Measurements from ENCODE around the gene IGSF23. TPM values are rescaled to one million over a fixed set of nuclear protein-coding genes. Genes with fewer than 3 reads are reported as not detected.

IGSF23 gene
- polyA plus RNA-seq, 4 donors = 5.8 to 54.3 (median 17.3) TPM

DNA sequence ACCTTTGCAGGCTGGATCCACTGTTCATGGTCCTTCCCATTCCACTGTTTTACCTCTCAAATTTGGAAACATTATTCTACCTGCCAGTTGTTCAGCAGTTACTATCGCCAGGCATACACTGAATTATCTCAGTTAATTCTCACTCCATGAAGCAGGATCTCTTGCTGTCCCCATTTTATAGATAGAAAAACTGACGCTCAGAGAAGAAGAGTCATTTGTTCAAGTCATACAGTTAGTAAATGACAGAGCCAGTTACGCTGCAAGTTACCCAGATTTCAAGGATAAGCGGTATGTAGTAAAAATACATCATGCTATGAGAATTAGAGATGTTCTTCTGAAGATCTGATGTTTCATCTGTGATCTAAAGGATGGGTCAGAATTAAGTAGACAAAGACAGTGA, 40.2 kb upstream of the IGSF23 start:
- no peaks in the 10 kb centered on the region for H3K36me3 ChIP-seq (ENCODE audit: control insufficient read depth in 3 of 3, insufficient read depth in 2 of 3, low read depth in 1 of 3, low read length in 3 of 3)
- no peak overlapping the region for H3K27ac ChIP-seq (ENCODE audit: low read depth in 1 of 3, low read length in 2 of 3)
- DNase-seq (no peak), FAIRE-seq (no peak)
- no peak overlapping the region for H3K4me3 ChIP-seq (ENCODE audit: low read depth in 1 of 3, low read length in 3 of 3)
- peaks cover 0 to 29% (median 0%) of the 10 kb centered on the region in 3 donors for H3K4me1 ChIP-seq (ENCODE audit: control insufficient read depth in 3 of 3, insufficient read depth in 2 of 3, low read depth in 1 of 3, low read length in 2 of 3)
- WGBS, 3 donors = 87 to 91% (median 87%) methylated on average over 4 of the region's 4 CpGs
- no peaks in the 10 kb centered on the region for H3K27me3 ChIP-seq (ENCODE audit: control insufficient read depth in 3 of 3, insufficient read depth in 3 of 3, low read length in 3 of 3)
- no peaks in the 10 kb centered on the region for H3K9me3 ChIP-seq (ENCODE audit: control insufficient read depth in 2 of 2, insufficient read depth in 1 of 2, low read depth in 1 of 2, low read length in 1 of 2)

DNA sequence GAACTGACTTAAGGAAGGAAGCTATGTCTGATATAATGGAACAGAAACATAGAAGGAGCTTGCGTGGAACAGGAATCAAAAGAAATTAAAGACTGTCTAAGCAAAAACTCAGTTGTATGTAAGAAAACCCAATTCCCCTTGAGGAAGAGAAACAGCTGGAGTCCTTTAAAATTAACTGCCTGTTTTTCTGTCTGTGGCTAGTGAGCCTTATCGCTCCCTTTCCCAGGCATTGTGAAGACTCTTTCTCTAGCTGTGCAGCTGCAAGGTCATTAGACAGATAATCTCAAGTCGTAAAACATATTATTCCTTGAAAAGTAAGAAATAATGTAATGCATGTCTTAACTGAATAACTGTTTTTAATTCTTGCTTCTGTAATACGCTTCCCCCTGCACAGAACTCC, 39.7 kb upstream of the IGSF23 start:
- Histone ChIP-seq H3K27me3 (ENCODE audit: control insufficient read depth in 3 of 3, insufficient read depth in 3 of 3, low read length in 3 of 3) (no peaks in the 10 kb centered on the region), H3K4me3 (ENCODE audit: low read depth in 1 of 3, low read length in 3 of 3) (no peak overlapping the region), H3K9me3 (ENCODE audit: control insufficient read depth in 2 of 2, insufficient read depth in 1 of 2, low read depth in 1 of 2, low read length in 1 of 2) (no peaks in the 10 kb centered on the region), H3K27ac (ENCODE audit: low read depth in 1 of 3, low read length in 2 of 3) (no peak overlapping the region), H3K36me3 (ENCODE audit: control insufficient read depth in 3 of 3, insufficient read depth in 2 of 3, low read depth in 1 of 3, low read length in 3 of 3) (no peaks in the 10 kb centered on the region), H3K4me1 (ENCODE audit: control insufficient read depth in 3 of 3, insufficient read depth in 2 of 3, low read depth in 1 of 3, low read length in 2 of 3) (peaks cover 0 to 29% (median 0%) of the 10 kb centered on the region in 3 donors)
- no peak for DNase-seq
- FAIRE-seq = no peak
- 33 to 50% (median 44%) methylated on average over 4 of the region's 4 CpGs for WGBS, 3 donors

DNA sequence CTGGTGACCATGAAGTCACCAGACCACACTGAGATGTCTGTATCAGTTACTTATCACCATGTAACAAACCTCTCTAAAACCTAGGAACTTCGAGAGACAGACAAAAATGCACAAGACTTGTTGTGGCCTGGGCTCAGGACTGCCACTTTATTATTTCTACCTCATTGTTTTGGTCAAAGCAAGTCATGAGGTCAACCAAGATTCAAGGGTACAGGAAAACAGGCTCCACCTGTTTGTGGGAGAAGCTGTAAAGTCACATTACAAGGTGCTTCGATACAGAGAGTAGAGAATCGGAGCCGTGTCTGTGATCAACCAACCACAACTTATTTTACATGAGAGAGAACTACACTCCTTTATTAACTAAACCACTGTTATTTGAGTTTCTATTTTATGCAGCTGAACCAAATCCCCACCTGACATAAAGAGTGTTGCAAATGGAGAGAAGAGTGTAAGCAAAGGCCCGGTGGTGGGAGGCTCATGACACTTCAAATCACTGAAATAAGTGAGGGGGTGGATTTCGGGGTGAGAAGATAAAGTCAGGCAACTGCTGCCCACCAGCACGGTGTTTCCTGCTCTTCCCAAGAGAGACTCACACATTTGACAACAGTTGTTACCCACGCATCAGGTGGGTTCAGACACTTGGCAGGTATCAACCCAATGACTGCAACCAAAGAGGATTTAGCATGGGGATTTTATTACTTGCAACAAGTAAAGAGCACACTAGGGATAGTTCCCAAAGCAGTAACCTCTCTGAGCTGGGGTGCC, 39.0 kb upstream of the IGSF23 start:
- peaks cover 0 to 29% (median 0%) of the 10 kb centered on the region in 3 donors for H3K4me1 ChIP-seq (ENCODE audit: control insufficient read depth in 3 of 3, insufficient read depth in 2 of 3, low read depth in 1 of 3, low read length in 2 of 3)
- DNase-seq = no peak
- FAIRE-seq = no peak

DNA sequence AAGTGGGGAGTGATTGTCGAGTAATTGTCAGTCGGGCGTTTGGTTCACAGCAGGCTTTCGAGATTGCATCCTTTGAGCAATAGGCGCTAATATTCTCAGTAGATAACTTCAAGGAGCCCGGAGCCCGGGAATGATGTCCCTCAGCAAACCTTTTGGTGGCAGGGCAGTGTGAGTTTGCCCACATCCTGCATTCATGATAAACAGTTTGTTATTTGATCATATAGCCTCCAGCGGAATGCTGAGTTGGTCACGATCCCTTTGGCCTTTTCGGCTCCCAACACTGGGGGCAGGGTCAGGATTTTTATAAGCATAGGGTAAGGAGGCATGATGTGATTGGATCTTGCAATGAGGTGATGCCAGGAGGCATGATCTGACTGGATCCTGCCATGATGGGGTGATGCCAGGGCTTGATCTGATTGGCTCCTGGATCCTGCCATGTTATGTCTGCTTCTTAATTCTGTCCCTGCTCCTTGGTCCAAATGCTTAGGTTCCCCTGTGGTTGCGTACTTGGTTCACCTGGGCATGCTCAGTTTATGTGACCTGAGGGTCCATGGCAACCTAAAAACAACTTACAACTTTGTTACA, 38.2 kb upstream of the IGSF23 start:
- no peaks in the 10 kb centered on the region for H3K36me3 ChIP-seq (ENCODE audit: control insufficient read depth in 3 of 3, insufficient read depth in 2 of 3, low read depth in 1 of 3, low read length in 3 of 3)
- H3K27ac ChIP-seq (ENCODE audit: low read depth in 1 of 3, low read length in 2 of 3) = no peak overlapping the region
- no peaks in the 10 kb centered on the region for H3K27me3 ChIP-seq (ENCODE audit: control insufficient read depth in 3 of 3, insufficient read depth in 3 of 3, low read length in 3 of 3)
- FAIRE-seq (no peak), DNase-seq (no peak)
- WGBS, 3 donors = 89 to 90% (median 90%) methylated on average over 11 of the region's 11 CpGs
- H3K4me1 ChIP-seq (ENCODE audit: control insufficient read depth in 3 of 3, insufficient read depth in 2 of 3, low read depth in 1 of 3, low read length in 2 of 3) = peaks cover 0 to 30% (median 2%) of the 10 kb centered on the region in 3 donors
- H3K4me3 ChIP-seq (ENCODE audit: low read depth in 1 of 3, low read length in 3 of 3) = no peak overlapping the region
- H3K9me3 ChIP-seq (ENCODE audit: control insufficient read depth in 2 of 2, insufficient read depth in 1 of 2, low read depth in 1 of 2, low read length in 1 of 2) = no peaks in the 10 kb centered on the region

More for the DNA sequence above, 39.0 kb upstream of the IGSF23 start:
- no peaks in the 10 kb centered on the region for H3K27me3 ChIP-seq (ENCODE audit: control insufficient read depth in 3 of 3, insufficient read depth in 3 of 3, low read length in 3 of 3)
- H3K27ac ChIP-seq (ENCODE audit: low read depth in 1 of 3, low read length in 2 of 3) = no peak overlapping the region
- no peak overlapping the region for H3K4me3 ChIP-seq (ENCODE audit: low read depth in 1 of 3, low read length in 3 of 3)
- H3K36me3 ChIP-seq (ENCODE audit: control insufficient read depth in 3 of 3, insufficient read depth in 2 of 3, low read depth in 1 of 3, low read length in 3 of 3) = no peaks in the 10 kb centered on the region
- no peaks in the 10 kb centered on the region for H3K9me3 ChIP-seq (ENCODE audit: control insufficient read depth in 2 of 2, insufficient read depth in 1 of 2, low read depth in 1 of 2, low read length in 1 of 2)
- WGBS, 3 donors = 68 to 69% (median 68%) methylated on average over 8 of the region's 8 CpGs

DNA sequence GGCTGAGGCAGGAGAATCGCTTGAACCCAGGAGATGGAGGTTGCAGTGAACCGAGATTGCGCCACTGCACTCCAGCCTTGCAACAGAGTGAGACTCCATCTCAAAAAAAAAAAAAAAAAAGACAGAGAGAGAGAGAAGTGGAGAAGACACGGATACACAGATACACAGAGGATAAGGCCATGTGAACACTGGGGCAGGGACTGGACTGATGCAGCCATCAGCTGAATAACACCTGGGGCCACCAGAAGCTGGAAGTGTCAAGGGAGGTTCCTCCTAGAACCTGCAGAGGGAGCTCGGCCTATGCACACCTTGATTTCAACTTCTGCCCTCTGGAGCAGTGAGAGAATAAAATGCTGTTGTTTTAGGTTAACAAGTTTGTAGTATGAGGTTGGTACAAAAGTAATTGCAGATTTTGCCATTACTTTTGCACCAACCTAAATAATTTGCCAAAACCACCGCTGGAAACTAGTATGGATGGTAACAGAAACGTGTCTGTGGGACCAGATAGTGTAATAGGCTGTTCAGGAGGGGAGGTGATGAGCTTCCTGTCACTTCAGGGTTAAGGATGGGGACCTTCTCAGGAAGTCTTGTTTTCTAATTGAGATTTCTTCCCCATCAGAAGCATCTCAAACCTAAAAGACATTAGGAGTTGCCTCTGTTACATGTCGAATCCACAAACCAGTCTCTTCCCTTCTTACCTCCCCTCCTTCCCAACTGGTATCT, 36.4 kb upstream of the IGSF23 start:
- FAIRE-seq = no peak
- 51 to 65% (median 63%) methylated on average over 8 of the region's 8 CpGs for WGBS, 3 donors

DNA sequence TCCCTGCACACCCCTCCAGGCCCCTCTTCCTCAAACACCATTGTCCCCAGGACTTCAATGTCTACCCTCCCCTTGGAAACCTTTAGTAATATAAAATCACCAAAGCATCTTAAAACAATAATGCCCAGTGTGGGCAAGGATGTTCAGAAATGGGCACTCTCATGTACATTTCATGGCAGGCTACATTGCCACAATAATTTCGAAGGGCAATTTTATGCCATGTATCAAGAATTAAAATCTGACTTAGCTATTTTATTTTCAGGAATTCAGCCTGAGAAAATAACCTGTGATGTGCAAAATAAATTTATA, 35.8 kb upstream of the IGSF23 start:
- FAIRE-seq (no peak), DNase-seq (no peak)
- no peak overlapping the region for H3K27ac ChIP-seq (ENCODE audit: low read depth in 1 of 3, low read length in 2 of 3)
- H3K4me1 ChIP-seq (ENCODE audit: control insufficient read depth in 3 of 3, insufficient read depth in 2 of 3, low read depth in 1 of 3, low read length in 2 of 3) = peaks cover 0 to 23% (median 12%) of the 10 kb centered on the region in 3 donors
- WGBS, 3 donors = 56 to 73% (median 59%) methylated on average over 1 of the region's 1 CpG
- no peak overlapping the region for H3K4me3 ChIP-seq (ENCODE audit: low read depth in 1 of 3, low read length in 3 of 3)
- no peaks in the 10 kb centered on the region for H3K9me3 ChIP-seq (ENCODE audit: control insufficient read depth in 2 of 2, insufficient read depth in 1 of 2, low read depth in 1 of 2, low read length in 1 of 2)
- no peaks in the 10 kb centered on the region for H3K27me3 ChIP-seq (ENCODE audit: control insufficient read depth in 3 of 3, insufficient read depth in 3 of 3, low read length in 3 of 3)
- no peaks in the 10 kb centered on the region for H3K36me3 ChIP-seq (ENCODE audit: control insufficient read depth in 3 of 3, insufficient read depth in 2 of 3, low read depth in 1 of 3, low read length in 3 of 3)

More for the DNA sequence above, 36.4 kb upstream of the IGSF23 start:
- H3K4me3 ChIP-seq (ENCODE audit: low read depth in 1 of 3, low read length in 3 of 3) = no peak overlapping the region
- H3K9me3 ChIP-seq (ENCODE audit: control insufficient read depth in 2 of 2, insufficient read depth in 1 of 2, low read depth in 1 of 2, low read length in 1 of 2) = no peaks in the 10 kb centered on the region
- H3K27me3 ChIP-seq (ENCODE audit: control insufficient read depth in 3 of 3, insufficient read depth in 3 of 3, low read length in 3 of 3) = no peaks in the 10 kb centered on the region
- H3K27ac ChIP-seq (ENCODE audit: low read depth in 1 of 3, low read length in 2 of 3) = no peak overlapping the region
- peaks cover 0 to 28% (median 12%) of the 10 kb centered on the region in 3 donors for H3K4me1 ChIP-seq (ENCODE audit: control insufficient read depth in 3 of 3, insufficient read depth in 2 of 3, low read depth in 1 of 3, low read length in 2 of 3)
- peak; percentile 81 to 82 for DNase-seq
- no peaks in the 10 kb centered on the region for H3K36me3 ChIP-seq (ENCODE audit: control insufficient read depth in 3 of 3, insufficient read depth in 2 of 3, low read depth in 1 of 3, low read length in 3 of 3)

DNA sequence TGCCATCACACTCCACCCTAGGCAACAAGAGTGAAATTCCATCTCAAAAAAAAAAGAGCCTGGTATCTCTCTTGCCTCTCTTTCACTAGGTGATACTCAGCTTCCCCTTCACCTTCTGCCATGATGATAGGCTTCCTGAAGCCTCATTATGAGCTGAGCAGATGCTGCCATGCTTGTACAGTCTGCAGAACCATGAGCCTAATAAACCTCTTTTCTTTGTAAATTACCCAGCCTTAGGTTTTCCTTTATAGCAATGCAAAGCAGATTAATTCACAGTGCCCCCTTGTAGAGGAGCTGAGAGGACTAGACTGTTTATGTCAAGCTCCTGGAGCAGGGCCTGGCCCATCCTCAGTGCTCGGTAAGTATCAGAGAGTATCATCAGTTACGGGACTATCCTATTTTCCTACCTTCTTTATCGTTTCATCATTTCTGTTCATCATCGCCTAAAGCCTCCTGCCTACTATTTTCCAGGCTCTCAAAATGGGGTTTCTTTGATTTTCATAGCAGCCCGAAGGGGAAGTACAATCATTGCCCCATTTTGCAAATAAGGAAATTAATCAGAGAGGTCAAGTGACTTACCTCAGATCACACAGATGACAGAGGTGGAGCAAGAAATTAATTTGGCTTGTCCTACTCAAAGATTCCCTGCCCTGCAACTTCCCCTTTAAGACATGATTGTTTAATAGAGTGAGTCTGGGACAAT, 33.5 kb upstream of the IGSF23 start:
- DNase-seq (no peak), FAIRE-seq (no peak)
- Histone ChIP-seq H3K36me3 (ENCODE audit: control insufficient read depth in 3 of 3, insufficient read depth in 2 of 3, low read depth in 1 of 3, low read length in 3 of 3) (no peaks in the 10 kb centered on the region), H3K27me3 (ENCODE audit: control insufficient read depth in 3 of 3, insufficient read depth in 3 of 3, low read length in 3 of 3) (no peaks in the 10 kb centered on the region), H3K27ac (ENCODE audit: low read depth in 1 of 3, low read length in 2 of 3) (peak overlapping the region in 1 of 3 donors; percentile 52), H3K4me3 (ENCODE audit: low read depth in 1 of 3, low read length in 3 of 3) (no peak overlapping the region), H3K9me3 (ENCODE audit: control insufficient read depth in 2 of 2, insufficient read depth in 1 of 2, low read depth in 1 of 2, low read length in 1 of 2) (no peaks in the 10 kb centered on the region), H3K4me1 (ENCODE audit: control insufficient read depth in 3 of 3, insufficient read depth in 2 of 3, low read depth in 1 of 3, low read length in 2 of 3) (peaks cover 0 to 12% (median 7%) of the 10 kb centered on the region in 3 donors)
- WGBS, 3 donors = 82 to 89% (median 89%) methylated on average over 5 of the region's 5 CpGs

DNA sequence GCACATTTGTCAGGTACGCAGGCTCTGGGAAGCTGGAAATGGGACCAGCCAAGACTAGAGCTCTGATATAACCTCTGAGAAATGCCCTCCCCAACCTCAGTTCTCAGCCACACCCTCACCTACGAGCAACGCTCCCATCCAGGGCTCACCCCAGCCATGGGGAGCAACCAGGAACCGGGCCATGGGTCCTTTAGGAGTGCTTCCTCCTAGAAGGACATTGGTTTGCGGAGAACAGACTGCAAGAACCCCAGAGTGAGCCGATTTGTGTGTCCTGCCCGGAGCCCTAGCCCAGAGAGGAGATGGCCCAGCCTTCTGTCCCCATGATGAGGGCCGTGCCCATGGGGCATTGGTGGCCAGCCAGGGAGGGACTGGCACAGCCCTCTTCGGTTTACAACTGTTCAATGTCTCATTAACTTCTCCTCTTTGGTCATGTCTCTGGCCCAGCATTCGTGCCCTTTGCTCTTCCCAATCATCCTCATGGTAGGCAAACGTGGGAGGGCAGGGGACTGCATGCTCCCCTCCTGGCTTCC, 32.9 kb upstream of the IGSF23 start:
- 28 to 64% (median 40%) methylated on average over 11 of the region's 11 CpGs for WGBS, 3 donors
- DNase-seq = peak in 1 of 2 donors; percentile 77
- H3K4me1 ChIP-seq (ENCODE audit: control insufficient read depth in 3 of 3, insufficient read depth in 2 of 3, low read depth in 1 of 3, low read length in 2 of 3) = peaks cover 0 to 15% (median 7%) of the 10 kb centered on the region in 3 donors
- FAIRE-seq = no peak
- peak overlapping the region in 1 of 3 donors; percentile 52 for H3K27ac ChIP-seq (ENCODE audit: low read depth in 1 of 3, low read length in 2 of 3)
- no peaks in the 10 kb centered on the region for H3K36me3 ChIP-seq (ENCODE audit: control insufficient read depth in 3 of 3, insufficient read depth in 2 of 3, low read depth in 1 of 3, low read length in 3 of 3)
- H3K27me3 ChIP-seq (ENCODE audit: control insufficient read depth in 3 of 3, insufficient read depth in 3 of 3, low read length in 3 of 3) = no peaks in the 10 kb centered on the region
- no peak overlapping the region for H3K4me3 ChIP-seq (ENCODE audit: low read depth in 1 of 3, low read length in 3 of 3)
- H3K9me3 ChIP-seq (ENCODE audit: control insufficient read depth in 2 of 2, insufficient read depth in 1 of 2, low read depth in 1 of 2, low read length in 1 of 2) = peaks cover 0 to 4% of the 10 kb centered on the region in 2 donors

All from small intestine (tissue), 7 donors.